GM12891 (cell line): Measurements from ENCODE around the gene AQP2.

Experiments used
- DNase-seq: peaks from one replicate; pipeline ENCODE4 v3.0.0; 2011; ENCODE audit warnings: low spot score; ENCODE audit not compliant: insufficient read length
- FAIRE-seq: peaks from 2 replicates; lab custom pipeline; 2011; peaks lifted over from hg19 to GRCh38; lab: Jason Lieb, UNC
- PAX5 ChIP-seq: IDR thresholded peaks from 2 replicates; pipeline ENCODE4 v1.6.1; 2011; ENCODE audit warnings: low read length, moderate library complexity, mild to moderate bottlenecking; ENCODE audit not compliant: insufficient read depth, severe bottlenecking
- POLR2A ChIP-seq: IDR thresholded peaks from 2 replicates; pipeline ENCODE4 v1.6.1; 2011; ENCODE audit warnings: low read depth, low read length, control low read depth
- POLR2AphosphoS5 ChIP-seq: IDR thresholded peaks from 2 replicates; pipeline ENCODE4 v1.6.1; 2011; ENCODE audit warnings: low read depth, low read length, control low read depth
- POU2F2 ChIP-seq: IDR thresholded peaks from 2 replicates; pipeline ENCODE4 v1.6.1; 2011; ENCODE audit warnings: low read depth, mild to moderate bottlenecking, control low read depth, low read length, moderate library complexity
- SPI1 ChIP-seq: IDR thresholded peaks from 2 replicates; pipeline ENCODE4 v1.6.1; 2011; ENCODE audit warnings: low read depth, low read length, control low read depth
- TAF1 ChIP-seq: IDR thresholded peaks from 2 replicates; pipeline ENCODE4 v1.6.1; 2011; ENCODE audit warnings: low read depth, low read length, control low read depth

The AQP2 gene

GRCh38 chr12:49924628-49925246, 25.8 kb upstream of the AQP2 start:
- DNase-seq (no peak), FAIRE-seq (no peak)
- no peak for TF ChIP-seq POLR2AphosphoS5
- TF ChIP-seq POU2F2 = no peak
- TF ChIP-seq SPI1 = no peak
- no peak for TF ChIP-seq PAX5
- no peak for TF ChIP-seq TAF1
- TF ChIP-seq POLR2A = no peak

DNA sequence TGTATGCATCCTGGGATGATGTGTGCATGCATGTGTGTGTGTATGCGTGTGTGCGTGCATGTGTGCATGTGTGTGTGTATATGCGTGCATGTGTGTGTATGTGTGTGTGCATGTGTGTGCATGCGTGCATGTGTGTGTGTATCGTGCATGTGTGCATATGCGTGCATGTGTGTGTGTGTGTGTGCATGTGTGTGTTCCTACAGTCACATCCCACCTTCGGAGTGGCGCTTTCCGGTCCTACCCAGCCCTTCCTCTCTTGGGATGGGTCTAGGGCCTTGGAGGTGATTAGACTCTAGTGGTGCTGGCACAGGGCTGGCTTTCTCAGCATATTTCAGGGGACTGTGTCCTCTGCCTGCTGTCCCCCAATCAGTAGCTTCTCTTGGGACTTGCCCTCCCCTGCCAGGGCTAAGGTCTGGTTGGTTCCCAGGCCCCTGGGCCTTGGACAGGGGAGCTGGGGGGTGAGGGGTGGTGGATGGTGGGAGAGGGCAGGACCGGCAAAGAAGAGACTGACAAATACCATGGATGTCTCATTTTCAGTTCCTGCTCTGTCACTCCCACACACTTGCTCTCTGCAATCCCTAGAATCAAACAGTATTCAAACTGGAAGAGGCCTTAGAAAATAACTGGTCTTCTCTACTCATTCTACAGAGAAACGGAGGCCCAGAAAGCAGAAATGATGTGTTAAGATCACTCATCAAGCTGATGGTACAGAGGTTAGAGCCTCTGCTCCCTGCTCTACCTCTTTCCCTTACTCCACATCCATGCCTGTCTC, 24.9 kb upstream of the AQP2 start:
- FAIRE-seq (peak; percentile 68), DNase-seq (no peak)
- TF ChIP-seq POLR2AphosphoS5 (no peak), POU2F2 (no peak), TAF1 (no peak), SPI1 (no peak), PAX5 (no peak), POLR2A (no peak)

DNA sequence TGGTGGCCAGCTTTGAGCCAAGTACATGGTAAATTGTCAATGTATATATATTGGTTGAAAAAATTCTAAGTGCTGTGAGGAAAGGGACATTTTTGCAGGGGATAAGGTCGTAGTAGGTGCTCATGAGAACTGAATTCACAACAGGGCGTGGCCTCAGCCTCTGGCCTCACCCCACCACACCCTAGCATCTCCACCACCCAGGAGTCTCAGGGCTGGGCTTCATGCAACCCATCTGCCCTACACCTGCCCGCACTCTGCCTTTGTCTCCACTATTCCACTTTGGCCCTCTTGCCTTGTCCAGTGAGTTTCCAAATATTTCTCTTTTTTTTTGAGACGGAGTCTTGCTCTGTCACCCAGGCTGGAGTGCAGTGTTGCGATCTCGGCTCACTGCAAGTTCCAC, 22.1 kb upstream of the AQP2 start:
- no peak for TF ChIP-seq PAX5
- no peak for TF ChIP-seq POU2F2
- TF ChIP-seq SPI1 = no peak
- TF ChIP-seq POLR2A = no peak
- no peak for TF ChIP-seq POLR2AphosphoS5
- no peak for TF ChIP-seq TAF1
- DNase-seq = no peak
- no peak for FAIRE-seq

DNA sequence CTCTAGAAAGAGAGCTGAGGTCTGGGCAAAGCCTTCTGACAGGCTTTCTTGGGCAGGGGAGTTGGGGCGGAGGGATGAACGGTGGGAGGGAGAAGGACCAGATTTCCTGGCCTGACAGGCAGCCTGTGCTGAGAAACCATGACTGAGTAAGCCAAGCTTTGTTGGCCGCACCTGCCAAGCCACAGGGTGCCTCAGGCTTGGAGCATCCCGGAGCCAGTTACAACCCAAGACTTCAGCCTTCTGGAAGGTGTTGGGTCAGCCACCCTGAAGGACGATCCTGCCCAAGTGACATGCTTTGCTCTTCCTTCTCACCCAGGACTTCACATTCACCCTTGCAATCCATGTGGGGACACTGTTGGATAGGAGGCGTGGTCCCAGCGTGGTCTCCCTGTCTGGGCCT, 21.0 kb upstream of the AQP2 start:
- DNase-seq = no peak
- TF ChIP-seq SPI1 (no peak), POLR2A (no peak), TAF1 (no peak), POU2F2 (no peak), PAX5 (no peak), POLR2AphosphoS5 (no peak)
- no peak for FAIRE-seq

DNA sequence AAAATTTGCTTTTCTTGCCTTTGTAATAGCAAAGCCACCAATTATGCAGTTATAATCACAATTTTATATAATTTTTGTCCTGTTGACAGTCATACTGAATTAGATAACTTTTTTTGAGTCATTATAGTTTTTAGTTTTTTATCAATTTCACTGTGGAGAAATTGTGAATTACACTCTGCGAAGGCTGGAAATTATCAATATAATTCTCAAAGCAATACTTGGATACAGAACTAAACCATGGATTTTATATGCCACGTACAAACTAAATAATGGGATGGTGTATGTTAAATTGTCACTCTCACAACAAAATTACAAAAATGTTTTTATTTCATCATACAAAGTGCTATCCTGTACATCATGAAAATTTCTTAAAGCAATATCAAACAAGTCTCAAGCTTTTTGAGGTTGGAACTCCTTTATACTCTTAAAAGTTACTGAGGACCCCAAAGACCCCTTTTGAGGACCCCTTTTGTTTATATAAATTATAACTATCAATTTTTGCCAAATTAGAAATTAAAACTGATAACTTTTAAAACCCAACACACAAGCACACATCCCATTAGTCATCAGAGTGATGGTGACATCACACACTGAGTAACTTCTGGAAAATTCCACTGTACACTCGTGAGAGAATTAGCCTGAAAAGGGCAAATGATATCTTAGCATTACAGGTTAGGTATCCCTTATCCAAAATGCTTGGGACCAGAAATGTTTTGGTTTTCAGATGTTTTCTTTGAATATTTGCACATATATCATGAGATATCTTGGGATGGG, 19.8 kb upstream of the AQP2 start:
- no peak for DNase-seq
- TF ChIP-seq SPI1 (no peak), POLR2AphosphoS5 (no peak), PAX5 (no peak), POU2F2 (no peak), POLR2A (no peak), TAF1 (no peak)
- FAIRE-seq = no peak

DNA sequence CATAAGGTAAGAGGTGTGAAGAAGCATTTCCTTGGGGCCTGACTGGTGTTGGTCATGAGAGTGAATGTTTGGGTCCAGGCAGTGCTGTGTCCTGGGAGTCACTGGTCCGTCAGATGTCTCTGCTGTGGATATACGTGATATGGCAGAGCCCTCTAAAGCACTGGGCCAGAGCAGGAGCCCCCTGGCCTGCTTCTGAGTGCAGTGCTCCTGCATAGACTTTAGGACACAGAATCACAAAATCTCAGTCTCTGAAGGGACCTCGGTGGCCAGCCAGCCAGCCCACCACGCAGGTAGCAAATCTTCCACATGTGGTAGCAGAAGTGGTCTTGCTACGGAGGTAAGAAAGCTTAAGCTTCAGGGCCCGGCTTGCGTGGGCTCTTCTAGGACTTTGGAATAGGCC, 18.5 kb upstream of the AQP2 start:
- FAIRE-seq (no peak), DNase-seq (no peak)
- TF ChIP-seq TAF1 (no peak), POLR2A (no peak), PAX5 (no peak), SPI1 (no peak), POU2F2 (no peak)

GRCh38 chr12:49932533-49933130, 17.9 kb upstream of the AQP2 start:
- no peak for TF ChIP-seq POLR2AphosphoS5
- no peak for TF ChIP-seq POU2F2
- no peak for TF ChIP-seq TAF1
- TF ChIP-seq PAX5 = no peak
- no peak for TF ChIP-seq SPI1
- no peak for TF ChIP-seq POLR2A

DNA sequence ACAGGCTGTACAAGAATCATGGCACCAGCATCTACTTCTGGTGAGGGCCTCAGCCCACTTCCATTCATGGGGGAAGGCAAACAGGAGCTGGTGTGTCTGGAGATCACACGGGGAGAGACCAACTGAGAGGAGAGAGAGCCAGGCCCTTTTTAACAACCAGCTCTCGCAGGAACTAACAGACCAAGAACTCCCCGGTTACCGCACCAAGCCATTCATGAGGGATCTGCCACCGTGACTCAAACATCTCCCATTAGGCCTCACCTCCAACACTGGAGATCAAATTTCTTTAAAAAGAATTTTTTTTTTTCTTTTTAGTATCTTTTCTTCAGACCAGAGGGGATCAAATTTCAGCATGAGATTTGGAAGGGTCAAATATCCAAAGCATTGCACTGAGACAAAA, 16.7 kb upstream of the AQP2 start:
- DNase-seq (no peak), FAIRE-seq (no peak)
- TF ChIP-seq POLR2A (no peak), POLR2AphosphoS5 (no peak), PAX5 (no peak), SPI1 (no peak), POU2F2 (no peak), TAF1 (no peak)

More at GRCh38 chr12:49932533-49933130, 17.9 kb upstream of the AQP2 start:
- FAIRE-seq (no peak), DNase-seq (no peak)

DNA sequence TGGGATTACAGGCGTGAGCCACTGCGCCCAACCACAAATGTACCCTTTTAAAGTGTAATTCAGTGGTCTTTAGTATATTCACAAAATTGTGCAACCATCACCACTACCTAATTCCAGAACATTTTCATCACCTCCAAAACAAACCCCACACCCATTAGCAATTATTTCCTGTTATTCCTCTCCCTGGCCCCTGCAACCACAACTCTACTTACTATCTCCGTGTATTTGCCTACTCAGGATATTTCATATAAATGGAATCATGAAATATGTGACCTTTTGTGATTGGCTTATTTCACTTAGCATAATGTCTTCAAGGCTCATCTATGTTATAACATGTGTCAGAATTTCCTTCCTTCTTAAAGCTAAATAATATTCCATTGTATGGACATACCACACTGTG, 16.0 kb upstream of the AQP2 start:
- no peak for FAIRE-seq
- DNase-seq = no peak
- TF ChIP-seq PAX5 (no peak), POLR2A (no peak), POU2F2 (no peak), POLR2AphosphoS5 (no peak), TAF1 (no peak), SPI1 (no peak)
